Activated gamma-delta T cell treated with anti-CD3 and anti-CD28 coated beads, Interleukin-2, amount 50 U/mL, for 16 hours (primary cell): ENCODE measurements around the gene TRAK2.
"Not testable (repeated sequence)": the region's sequence is repeated elsewhere in the genome, so short reads cannot be mapped to it uniquely, and the experiment has no call there.

Source experiments
- DNase-seq: peaks from one replicate; pipeline ENCODE4 v3.0.0-alpha.2; 2020; ENCODE audit warnings: low read depth

Gene TRAK2

DNA sequence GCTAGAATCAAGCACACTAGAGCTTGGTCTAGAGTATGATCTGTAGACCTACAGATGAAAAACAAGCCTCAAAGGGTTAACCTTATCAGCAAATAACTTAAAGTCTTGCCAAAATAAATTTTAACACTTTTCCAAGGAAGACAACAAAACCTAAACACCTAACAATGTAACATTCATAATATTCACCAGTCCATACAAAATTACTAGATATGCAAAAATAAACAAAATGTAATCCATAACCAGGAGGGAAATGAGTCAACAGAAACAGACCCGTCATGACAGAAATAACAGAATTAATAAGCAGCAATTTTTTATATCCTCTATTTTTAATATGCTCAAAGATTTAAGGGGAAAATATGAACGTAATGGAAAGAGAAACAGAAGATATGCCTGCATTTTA is 36.1 kb downstream of the TRAK2 start:
- DNase-seq, result no peak

DNA sequence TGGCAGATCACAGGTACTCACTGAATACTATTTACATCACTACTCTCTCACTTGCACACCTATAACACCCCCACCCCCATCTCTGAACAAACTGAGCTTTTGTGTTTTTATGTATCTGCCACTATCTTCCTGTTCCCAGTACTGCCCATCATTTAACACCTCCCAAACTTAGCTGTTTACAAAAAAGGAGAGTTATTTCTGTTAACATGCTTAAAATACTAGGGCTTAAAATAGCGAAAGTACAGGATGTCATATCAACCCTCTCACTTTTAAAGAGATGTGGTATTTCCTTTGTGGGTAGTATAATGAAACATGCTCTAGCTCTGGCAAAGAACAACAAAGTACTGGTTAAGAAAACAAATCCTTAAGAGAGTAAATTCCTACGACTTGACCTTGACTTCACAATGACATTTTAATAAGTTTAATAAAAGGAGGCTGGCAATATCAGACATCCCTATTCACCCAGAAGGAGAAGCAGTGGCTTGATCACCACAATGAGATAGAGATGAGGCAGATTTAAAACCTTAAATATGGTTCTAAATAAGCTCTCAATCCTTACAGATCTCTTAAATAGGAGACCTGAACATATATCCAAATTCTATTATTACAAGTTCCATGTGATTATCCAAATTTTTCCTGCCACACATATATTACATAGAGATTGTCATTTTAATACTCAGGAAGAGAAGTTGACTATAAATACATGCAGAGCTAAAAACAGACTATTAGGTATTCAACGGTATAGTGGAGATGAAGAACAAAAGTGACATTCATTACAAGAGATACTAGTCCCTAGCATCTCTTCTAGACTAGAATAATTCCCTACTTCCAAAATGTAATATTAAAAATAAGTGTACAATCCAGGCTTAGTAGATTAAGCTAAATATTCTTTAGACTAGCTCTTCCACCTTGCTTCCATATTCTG is 36.9 kb downstream of the TRAK2 start:
- no peak for DNase-seq

DNA sequence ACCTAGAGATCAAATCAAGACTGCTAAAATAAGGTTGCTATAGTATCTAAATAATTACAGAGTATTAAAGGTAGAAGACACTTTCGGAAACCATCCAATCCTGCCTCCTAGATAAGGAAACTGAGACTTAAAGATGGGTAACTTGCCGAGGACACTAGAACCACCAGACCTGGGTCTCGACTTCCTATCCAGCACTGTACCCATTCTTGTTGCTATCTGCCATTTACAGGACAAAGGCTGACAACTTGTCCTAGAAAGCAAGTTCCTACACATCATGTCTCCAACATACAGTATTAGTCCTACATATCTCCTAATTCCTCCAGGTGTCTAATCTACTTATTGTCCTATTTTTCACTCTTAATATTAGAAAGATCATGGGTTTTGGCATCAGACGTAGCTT is 37.7 kb downstream of the TRAK2 start:
- no peak for DNase-seq

DNA sequence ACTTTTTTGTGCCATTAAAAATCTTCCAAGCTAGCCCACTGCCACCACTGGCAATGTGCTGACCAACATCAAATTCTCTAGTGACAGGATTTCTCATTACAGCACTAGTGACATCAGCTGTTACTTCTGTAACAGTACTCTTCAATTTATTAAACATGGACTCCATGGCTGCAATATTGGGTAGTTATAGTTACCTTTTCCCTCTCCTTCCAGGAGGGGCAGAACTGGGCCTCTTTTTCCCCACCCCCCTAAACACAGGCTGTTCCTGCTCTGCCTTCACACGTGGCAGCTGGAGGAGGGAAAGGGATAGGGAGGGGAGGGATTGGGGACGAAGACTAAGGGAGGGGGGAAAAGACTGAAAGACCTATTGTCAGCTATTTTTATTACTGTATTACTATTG is 38.1 kb downstream of the TRAK2 start:
- no peak for DNase-seq

- no peak for DNase-seq
Measured at GRCh38 chr2:201411421-201411820, 39.8 kb downstream of the TRAK2 start.

DNA sequence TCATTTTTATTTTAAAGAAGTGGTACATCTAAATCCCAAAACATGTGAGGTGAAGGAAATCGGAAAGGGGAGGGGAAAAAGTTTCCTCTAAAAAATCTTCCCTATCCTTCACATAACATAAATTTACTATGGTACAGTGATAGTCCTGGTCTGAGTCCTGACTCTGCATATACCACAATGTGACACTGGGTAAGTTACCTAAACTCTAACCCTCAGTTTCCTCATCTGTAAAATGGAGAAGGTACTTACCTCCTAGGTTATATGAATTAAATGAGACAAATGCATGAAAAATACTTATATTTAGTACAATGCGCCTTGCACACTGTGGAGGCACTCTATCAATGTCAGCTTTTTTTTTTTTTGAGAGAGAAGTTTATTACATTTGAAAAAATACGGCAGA is 42.3 kb downstream of the TRAK2 start:
- no peak for DNase-seq

DNA sequence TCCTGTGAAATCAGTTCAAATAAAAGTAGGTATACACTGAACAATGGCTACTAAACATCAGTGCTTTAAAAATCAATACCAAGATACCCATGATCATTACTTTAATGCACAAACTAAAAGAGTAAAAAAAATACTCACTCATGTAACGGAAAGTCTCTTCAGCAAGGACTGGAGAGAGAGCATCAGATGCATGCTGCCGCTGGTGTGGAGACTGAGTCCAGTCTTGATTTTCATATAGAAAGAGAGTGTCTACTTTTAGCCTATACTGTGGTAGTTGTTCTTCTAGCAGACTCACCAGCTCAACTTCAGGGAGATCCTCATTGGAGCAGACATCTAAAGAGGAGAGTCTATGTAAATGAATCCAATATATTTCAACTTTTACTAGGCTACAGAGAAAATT is 44.0 kb downstream of the TRAK2 start:
- DNase-seq, result no peak

DNA sequence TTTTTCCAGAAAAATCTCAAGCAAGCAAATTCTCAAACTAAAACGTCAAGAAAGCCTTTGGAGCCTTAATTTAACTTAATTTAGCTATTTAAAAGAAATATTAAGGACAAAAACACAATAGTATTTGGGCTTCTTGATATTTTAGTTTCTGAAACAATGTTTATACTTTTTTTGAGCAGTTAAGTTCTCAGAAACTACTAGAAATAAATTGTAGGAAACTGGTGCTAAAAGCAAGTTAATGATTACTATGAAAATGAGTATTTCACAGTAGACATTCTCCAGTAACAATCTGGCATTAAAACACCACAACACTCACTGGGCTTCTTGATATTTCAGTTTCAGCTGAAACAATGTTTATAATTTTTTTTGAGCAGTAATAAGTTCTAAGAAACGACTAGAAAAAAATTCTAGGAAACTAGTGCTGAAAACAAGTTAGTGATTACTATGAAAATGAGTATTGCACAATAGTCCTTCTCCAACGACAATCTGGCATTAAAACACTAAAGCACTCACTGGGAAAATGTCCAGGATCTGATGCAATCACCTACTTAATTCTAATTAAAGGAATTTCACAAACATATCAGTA is 45.1 kb downstream of the TRAK2 start:
- no peak for DNase-seq

GRCh38 chr2:201404699-201405280 is 46.5 kb downstream of the TRAK2 start:
- DNase-seq, result no peak

DNA sequence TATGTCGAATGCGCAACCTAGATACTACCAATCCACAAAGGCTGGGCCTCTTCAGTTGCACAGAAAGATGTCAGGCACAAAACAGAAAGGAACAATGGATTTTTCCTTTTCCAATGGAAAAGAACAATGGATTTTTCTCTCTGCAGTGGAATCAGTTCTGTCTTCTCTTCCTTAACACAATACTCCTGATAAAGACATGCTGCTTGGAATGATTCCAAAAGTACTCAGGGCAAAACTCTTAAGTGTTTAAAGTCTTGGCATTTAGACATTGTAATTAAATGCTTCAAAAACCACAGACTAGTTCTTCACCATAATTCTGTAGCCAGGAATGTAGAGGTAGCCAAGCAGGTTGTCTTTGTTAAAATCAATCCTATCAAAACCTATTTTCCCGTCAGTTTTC is 47.4 kb downstream of the TRAK2 start:
- no peak for DNase-seq

DNA sequence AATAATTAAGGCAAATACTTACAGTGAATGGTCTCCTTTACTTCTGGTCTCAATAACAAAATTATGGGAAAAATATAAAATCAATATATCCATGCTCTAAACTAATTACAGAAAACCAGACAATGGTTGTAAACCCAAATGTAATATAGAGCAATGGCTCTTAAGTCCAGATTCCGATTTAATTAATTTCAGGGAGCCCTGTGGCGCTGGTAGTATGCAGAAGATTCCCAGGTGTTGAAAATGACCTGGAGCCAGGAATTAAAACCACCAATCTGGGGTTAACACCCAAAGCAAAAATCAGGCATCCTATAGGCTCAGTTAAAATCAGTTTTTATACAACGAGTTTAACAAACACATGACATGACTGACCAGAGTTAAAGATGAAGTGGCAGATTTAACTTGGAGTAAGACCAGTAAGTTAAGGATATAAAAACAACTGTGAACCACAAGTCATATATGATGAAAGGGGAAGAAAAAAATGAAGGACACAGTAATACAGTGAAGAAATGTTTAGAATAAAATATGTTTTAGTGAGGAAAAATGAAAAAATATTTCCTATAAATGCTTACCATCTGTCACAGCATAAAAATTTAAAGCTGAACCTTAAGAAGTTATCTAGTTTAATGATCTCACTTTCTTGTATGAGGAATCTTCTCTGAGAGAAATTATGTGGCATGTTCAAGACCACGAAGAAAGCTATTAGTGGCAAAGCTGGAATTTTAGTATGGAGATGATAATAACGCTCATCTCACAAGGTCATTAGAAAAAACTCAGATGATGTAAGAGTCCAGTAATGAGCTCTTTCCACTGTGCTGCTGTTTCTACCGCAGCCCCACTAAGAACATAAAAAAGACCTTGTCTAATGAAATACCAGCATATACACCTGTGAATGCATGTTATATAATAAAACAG is 48.4 kb downstream of the TRAK2 start:
- no peak for DNase-seq

- no peak for DNase-seq
Measured at GRCh38 chr2:201401815-201402214, 49.4 kb downstream of the TRAK2 start.

DNA sequence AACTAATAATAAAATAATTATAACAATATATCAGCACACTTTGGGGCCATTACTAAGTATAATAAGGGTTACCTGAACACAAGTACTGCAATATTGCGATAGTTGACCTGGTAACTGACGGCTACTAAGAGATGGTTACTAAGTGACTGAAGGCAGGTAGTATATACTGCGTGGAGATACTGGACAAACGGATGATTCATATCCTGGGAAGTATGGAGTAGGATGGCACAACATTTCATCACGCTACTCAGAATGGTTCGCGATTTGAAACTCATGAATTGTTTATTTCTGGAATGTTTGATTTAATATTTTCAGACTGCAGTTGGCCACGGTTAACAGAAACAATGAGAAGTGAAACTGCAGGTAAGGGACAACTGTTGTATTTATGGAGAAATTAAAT is 54.7 kb downstream of the TRAK2 start:
- no peak for DNase-seq

GRCh38 chr2:201383136-201383535 is 68.1 kb downstream of the TRAK2 start:
- DNase-seq, result no peak

- DNase-seq, result no peak
Measured at GRCh38 chr2:201378496-201379397, 72.5 kb downstream of the TRAK2 start.

GRCh38 chr2:201377218-201377617 is 74.0 kb downstream of the TRAK2 start:
- no peak for DNase-seq

DNA sequence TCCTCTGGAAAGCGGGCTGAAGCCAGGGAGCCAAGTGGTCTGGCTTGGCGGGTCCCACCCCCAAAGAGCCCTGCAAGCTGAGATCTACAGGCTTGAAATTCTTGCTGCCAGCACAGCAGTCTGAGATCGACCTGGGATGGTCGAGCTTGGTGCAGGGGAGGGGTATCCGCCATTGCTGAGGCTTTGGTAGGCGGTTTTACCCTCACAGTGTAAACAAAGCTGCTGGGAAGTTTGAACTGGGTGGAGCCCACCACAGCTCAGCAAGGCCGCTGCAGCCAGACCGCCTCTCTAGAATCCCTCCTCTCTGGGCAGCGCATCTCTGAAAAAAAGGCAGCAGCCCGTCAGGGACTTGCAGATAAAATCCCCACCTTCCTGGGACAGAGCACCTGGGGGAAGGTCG is 81.5 kb downstream of the TRAK2 start:
- no peak for DNase-seq

GRCh38 chr2:201369318-201369717 is 81.9 kb downstream of the TRAK2 start:
- DNase-seq, result not testable (repeated sequence)

DNA sequence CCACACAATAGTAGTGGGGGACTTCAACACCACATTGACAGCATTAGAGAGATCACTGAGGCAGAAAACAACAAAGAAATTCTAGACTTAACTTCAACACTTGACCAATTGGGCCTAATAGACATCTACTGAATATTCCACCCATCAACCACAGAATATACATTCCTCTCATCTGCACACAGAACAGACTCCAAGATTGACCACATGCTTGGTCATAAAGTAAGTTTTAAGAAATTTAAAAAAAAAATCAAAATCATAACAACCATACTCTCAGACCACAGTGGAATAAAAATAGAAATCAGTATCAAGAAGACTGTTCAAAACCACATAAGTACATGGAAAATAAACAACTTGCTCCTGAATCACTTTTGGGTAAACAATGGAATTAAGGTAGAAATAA is 85.1 kb downstream of the TRAK2 start:
- DNase-seq, result no peak

DNA sequence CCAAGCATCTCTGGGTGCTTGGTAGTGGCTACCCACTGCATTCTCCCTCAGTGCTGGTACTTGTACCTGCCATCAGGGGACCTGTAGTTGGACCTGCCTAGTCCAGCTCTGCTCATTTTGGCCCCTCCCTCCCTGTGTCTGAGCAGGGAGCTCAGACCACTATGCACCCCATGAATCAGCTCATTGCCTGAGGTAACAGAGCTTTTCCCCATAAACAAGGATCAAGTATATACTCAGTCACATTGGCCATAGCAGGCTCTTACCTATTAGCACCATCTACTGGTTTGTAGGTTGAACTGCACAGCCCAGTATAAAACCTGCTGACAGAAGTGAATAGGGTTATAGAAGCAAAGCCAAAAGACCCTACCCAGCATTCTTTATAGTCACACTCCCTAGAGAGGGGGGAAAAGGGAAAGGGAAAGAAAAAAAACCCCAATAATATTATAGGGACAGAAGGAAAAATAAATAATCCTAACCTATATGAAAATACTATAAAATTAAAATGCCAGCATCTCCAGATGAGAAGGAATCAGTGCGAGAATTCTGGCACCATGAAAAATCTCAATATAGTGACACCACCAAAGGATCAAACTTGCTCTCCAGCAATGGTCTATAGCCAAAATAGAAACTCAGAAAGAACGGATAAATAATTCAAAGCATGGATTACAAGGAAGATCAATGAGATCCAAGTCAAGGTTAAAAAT is 87.2 kb downstream of the TRAK2 start:
- no peak for DNase-seq

- no peak for DNase-seq
Measured at GRCh38 chr2:201362396-201362795, 88.9 kb downstream of the TRAK2 start.
